GM19455 (cell line): ENCODE data around the gene GCNA.
"Not testable (repeated sequence)": the region's sequence is repeated elsewhere in the genome, so short reads cannot be mapped to it uniquely, and the experiment has no call there.

Experiments
- ATAC-seq: cut with Tn5 transposase; IDR thresholded peaks from one replicate; pipeline ENCODE4 v1.9.1; 2021; ENCODE audit not compliant: unreplicated experiment

GCNA gene

DNA sequence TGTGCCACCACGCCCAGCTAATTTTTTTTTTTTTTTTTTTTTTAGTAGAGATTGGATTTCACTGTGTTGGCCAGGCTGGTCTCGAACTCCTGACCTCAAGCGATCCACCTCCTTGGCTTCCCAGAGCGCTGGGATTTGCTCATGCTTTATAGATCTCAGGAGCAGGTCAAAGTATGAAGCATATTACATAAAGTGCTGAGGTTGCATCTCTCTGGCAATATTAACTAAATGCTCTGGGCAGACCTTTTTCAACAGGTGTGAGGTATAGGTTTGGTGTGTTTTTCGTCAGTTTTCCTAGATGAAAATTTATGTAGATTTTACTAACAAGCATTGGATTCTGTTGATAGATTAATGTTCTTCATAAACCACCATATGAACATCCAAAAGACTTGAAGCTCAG is 19.3 kb upstream of the GCNA start:
- ATAC-seq, result no peak

DNA sequence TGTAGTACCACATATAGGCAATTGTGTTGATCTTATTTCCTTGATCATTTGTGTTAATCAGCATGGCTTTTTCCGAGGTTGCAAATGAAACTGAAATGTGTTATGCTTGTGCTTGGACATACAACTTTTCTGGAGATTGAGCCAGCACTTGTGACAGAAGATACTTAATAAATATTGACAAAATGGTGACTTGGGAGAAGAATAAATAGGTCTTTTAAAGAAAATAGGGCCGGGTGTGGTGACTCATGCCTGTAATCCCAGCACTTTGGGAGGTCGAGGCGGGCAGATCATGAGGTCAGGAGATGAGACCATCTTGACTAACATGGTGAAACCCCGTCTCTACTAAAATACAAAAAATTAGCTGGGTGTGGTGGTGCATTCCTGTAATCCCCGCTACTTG is 18.5 kb upstream of the GCNA start:
- ATAC-seq, result not testable (repeated sequence)

DNA sequence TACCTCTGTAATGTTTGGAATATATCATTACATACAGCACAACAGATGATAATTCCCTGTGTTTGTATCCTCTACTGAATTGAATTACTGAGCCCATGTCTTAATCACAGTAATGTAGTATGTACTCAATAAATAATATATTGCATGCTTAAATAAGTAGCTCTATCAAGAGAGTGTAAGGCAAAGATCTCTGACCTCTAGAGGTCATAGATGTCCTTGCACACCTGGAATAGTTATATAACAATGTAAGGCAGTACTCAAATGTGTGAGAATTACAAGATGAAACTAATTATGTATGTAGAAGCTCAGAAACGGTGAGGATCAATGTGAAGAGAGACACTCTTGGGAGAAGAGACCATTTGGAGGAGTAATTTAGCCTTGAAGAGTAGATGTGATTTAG is 14.3 kb upstream of the GCNA start:
- no peak for ATAC-seq

DNA sequence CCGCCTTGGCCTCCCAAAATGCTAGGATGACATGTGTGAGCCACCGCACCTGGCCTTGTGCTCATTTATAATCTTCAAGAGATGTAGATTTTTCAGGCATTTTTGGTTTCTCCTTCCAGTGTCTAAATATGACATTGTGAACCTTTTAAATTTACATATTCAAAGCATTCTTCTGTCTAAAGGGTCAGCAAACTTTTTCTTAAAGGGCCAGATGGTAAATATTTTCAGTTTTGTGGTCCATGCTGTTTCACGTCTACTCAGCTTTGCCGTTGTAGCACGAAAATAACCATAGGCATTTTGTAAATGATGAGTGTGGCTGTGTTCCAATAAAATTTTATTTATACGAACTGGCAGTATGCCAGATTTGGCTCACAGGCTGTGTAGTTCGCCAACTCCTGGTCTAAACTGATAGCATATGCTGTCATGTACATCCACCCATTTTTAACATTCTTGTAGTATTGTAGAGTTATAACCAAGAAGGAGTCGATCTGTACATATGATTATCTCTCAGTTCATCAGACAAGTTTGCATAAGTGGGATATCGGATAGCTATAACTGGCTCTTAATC is 12.7 kb upstream of the GCNA start:
- no peak for ATAC-seq

DNA sequence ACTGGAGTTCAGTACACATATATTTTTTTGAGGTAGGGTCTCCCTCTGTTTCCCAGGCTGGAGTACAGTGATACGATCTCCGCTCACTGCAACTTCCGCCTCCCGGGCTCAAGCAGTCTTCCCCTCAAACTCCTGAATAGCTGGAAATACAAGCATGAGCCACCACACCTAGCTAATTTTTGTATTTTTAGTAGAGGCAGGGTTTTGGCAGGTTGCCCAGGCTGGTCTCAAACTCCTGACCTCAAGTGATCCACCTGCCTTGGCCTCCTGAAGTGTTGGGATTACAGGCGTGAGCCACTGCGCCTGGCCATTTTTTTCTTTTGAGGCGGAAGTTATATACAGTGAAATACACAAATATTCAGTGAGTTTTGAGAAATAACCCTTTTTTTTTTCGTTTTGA is 6.8 kb upstream of the GCNA start:
- not testable (repeated sequence) for ATAC-seq

DNA sequence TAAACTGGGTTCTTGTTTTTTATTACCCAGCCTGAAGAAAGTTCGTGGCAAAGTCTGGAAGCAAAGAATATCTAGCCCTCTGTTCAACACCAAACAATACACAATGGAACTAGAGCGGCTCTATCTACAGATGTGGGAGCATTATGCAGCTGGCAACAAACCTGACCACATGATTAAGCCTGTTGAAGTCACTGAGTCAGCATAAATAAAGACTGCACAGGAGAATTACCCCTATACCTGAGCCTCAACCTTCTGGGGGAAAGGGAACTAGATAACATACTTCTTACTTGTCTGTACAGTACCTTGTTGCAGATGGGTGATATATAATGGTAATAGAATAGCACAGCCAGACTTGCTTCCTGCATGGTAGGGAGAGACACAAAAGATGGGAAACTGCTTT is 4.6 kb upstream of the GCNA start:
- ATAC-seq, result no peak

DNA sequence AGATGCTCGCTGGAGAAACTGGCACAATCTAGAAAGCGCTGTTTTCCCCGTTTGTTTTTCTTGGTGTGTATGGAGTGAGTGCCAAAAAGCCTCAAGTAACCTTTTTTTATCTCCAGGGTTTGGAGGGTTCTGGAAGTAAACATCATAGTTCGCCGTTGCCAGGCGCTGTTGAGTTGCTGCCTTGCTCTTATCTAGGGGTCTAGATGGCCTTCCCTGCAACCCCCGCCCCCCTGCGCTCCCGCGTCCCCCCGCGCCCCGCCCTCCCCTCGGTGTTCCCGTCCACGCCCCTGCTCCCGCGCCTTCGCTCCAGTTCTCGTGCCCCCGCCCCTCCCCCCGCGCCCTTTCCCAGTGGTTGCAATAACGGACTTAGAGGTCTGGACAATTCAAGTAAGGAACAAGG is 555 bp upstream of the GCNA start:
- no peak for ATAC-seq

DNA sequence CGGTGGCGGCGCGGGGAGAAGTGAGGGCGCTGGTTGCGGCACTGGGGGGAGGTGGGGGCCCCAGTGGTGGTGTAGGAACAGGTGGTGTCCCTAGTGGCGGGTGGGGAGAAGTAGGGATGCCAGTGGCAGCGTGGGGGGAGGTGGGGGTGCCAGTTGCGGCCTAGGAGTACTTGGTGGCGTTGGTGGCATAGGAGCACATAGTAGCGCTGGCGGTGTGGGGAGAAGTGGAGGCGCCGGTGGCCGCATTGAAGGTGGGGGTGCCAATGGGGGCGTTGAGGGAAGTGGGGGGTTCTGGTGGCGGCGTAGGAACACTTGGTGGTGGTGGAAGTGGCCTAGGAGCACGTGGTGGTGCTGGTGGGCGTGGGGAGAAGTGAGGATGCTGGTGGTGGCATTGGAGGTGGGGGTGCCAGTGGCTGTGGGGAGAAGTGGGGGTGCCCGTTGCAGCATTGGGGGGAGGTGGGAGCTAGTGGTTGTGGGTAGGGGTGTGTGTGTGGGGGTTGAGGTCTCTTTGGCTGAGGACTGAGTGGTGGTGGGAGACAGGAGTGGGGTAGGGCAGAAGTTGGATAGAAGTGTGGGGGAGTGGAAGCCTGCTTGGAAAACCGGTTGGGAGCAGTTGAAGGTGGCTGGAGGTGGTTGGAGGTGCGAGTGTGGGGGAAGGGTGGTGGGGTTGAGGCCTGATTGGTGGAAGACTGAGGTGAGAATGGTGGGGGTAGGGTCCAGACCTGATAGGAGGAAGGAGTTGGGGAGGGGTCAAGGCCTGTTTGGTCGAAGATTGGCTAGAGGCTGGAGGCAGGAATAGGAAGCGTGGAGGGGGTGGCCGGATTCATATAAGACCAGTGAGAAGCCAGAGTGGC is 1.1 kb downstream of the GCNA start:
- ATAC-seq, result no peak

DNA sequence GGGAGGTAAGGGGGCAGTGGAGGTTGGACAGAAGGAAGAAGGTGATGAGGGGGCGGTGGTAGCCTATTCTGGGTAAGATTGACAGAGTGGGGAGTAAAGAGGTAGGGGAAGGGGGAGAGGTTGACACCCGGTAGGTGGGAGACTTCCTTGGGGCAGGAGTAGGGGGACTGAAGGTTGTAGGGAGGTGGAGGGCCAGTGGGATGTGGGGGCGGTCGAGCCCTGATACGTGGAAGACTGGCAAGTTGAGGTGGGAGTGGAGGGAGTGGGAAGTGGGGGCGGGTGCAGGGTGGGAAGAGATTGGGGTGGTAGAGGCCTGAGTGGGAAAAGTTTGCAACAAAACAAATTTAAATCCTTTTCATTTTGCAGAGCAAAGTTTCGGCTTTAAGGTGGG is 1.7 kb downstream of the GCNA start:
- no peak for ATAC-seq

DNA sequence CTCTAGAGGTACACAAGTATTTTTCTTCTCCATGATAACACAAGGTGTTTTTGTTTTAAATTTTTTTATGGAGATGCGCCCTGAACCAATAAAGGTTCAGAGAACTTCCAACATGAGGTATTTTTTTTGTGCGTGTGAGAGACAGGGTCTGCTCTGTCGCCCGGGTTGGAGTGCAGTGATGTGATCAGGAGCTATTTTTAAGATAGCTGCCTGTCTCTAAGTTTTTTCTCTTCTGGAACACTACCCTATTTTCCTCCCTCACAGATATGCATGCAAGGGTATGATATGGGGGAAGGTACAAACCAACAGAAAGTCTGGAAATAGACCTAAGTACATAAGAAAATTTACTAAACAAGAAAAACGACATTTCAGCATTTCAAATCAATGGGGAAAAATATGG is 3.0 kb downstream of the GCNA start:
- ATAC-seq, result no peak

DNA sequence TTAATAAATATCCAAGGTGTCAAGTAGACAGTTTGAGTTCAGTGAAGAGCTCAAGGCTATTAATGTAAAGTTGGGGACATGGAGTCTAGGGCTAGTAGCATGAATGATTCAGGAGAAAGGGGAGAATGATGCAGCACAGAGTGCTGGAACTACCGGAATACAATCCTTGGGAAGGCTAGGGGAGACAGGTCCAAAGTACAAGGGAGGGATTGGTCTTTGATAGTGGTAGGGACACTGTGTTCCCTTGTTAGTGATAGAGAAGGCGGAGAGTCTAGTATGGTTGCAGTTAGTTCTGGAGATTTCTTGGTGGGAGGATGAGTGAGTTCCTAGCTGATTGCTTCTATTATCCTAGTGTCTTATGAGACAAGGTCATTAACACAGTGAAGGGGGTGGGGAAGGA is 8.7 kb downstream of the GCNA start:
- ATAC-seq, result no peak

DNA sequence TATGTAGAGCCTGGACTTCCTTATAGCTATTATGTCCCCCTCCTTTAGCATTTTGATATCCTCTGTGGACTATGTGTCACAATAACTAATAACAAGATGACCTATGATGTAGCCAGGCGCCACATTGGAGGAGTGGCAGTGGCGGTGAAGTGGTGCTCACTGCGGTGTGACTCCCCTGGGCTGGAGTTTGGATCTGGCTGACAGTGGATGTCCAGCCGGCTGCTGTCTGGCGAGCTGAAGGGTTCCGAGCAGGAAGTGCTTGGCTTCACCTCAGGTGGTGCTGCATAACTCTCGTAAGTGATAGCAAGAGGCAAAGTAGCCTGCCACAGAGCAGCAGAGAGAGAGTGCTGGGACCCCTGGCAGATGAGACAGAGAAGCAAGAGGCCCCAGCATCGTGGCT is 15.0 kb downstream of the GCNA start:
- ATAC-seq, result not testable (repeated sequence)

DNA sequence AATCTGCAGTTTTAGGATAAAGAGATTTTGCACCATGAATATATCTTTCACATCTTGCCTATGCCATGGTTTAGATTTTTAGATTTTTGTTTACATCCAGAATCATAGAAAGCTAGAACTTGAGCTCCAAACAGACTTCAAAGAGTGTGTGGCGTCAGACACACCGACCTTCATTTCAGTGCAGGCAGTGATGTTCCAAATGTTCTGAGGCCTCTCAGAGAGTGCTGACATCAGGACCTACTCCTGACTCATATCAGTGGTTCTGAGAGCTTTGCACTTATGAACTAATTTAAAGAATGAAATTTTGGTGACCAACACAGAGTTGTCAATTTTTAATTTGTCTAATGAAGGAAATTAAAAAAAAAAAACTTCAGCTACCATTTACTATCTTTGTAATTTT is 21.7 kb downstream of the GCNA start:
- no peak for ATAC-seq

DNA sequence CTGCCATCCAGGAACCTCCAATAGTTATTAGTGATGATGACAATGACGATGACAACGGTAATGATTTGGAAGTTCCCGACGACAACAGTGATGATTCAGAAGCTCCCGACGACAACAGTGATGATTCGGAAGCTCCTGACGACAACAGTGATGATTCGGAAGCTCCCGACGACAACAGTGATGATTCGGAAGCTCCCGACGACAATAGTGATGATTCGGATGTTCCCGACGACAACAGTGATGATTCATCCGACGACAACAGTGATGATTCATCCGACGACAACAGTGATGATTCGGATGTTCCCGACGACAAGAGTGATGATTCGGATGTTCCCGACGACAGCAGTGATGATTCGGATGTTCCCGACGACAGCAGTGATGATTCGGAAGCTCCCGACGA is 25.4 kb downstream of the GCNA start:
- no peak for ATAC-seq

DNA sequence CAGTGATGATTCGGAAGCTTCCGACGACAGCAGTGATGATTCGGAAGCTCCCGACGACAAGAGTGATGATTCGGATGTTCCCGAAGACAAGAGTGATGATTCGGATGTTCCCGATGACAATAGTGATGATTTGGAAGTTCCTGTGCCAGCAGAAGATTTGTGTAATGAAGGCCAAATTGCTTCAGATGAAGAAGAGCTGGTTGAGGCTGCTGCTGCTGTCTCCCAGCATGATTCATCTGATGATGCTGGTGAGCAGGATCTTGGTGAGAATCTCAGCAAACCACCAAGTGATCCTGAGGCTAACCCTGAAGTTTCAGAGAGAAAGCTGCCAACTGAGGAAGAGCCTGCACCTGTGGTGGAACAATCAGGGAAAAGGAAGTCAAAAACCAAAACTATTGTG is 25.9 kb downstream of the GCNA start:
- ATAC-seq, result no peak

DNA sequence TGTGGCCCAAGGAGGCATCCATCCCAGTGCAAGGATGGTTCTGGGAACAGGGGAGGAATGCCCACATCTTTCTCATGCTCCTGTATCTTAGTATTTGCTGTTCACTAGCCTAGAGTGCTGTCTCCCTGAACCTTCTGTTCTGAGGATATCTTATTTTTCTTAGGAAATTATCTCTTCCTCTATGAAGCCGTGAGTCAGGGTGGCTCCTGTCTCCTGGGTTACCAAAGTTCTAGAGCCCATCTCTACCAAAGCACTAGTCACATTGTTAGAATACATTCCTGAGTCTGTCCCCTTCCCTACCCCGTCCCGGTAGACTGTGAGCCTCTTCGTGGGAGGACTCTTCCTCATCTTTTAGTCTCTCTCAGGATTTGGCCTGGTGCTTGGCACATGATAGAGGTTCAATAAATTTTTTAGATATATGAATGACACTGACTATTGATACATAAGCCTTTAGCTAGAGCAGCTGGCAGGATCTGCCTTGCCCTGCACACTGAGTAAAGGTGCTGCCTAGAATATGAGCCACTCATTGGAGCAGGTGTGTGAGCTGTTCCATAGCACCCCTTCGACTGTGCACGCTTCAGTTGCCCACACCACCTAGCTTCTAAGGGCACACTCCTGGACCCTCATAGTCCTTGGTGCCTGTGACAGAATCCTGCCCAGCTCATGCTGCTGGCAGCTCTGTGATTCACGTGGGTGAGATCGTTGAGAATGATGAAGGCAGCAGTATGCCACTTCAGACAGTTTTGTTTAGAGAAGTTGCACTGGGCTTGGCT is 26.7 kb downstream of the GCNA start:
- no peak for ATAC-seq

DNA sequence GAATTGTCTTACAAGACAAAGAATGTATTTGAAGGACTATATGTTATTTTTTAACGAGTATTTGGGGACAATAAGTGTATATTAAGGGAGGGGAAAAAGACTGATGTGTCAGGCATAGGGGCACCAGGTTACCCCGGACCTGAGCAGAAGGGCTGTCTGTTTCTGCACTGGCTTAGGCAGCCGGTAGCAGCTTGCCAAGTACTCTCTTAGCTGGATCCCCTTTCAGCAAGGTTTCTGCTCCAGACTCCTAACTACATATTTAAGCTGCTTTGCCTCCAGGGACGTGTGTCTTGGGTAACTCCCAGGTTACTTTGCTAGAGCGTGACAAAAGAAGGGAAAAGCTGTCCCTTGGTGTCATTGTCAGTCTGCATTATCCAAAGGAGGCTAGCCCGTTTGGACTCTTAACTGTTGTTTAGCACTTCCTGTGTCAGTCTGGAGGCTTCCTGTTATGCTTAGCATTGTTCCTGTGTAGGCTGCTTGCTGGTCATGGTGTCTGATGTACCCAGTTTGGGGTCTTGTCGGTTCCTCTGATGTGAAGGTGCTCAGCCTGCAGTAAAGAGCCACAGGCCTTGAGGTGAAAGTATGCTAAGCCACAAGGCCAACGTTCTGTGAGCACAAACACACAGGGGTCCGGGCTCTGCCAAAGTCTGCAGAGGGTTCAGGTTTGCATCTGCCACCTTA is 28.4 kb downstream of the GCNA start:
- ATAC-seq, result no peak

DNA sequence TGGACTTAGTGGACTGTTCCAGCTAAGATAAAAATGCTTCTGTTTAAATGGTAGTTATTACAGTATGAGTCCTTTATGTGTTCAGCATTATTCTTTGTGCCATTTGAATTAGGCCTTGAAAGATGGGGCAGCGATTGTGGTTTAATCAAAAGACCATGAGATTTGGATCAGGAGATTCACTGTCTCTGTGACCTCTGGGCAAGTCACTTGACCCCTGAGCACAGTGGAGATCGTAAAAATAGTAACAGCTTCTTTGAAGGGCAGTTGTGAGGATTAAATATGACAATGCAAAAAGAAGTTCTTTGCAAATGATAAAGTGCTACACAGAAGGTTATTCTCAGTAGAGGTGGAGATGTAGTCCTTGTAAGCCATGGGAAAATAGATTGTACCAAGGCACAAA is 29.3 kb downstream of the GCNA start:
- no peak for ATAC-seq

DNA sequence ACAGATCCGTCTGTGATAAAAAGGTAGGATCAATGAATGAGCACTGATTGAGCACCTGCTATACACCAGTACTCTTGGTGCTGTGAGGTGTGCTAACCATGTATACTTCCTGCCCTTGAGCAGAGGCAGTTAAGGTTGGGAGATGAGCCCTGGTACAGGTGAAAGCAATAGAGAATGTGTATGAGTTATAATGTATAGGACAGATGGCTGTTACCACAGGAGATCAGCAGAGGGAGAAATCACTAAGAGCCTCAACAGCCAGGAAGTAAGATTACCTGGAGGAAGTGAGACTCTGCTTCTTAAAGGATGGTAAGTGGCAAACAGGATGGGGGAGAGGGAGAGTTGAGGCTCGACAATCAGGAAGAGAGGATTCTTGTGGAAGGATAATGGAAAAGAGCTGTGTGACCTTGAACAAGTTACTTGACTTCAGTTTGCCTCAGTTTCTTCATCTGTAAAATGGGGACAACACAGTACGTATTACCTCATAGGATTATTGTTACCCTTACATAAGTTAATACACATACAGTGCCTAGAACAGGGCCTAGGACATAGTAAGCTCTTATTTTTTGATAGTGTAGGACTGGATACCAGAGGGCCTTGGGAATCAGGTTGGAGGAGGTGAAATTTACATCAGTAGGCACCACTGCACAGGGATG is 31.0 kb downstream of the GCNA start:
- ATAC-seq, result no peak

DNA sequence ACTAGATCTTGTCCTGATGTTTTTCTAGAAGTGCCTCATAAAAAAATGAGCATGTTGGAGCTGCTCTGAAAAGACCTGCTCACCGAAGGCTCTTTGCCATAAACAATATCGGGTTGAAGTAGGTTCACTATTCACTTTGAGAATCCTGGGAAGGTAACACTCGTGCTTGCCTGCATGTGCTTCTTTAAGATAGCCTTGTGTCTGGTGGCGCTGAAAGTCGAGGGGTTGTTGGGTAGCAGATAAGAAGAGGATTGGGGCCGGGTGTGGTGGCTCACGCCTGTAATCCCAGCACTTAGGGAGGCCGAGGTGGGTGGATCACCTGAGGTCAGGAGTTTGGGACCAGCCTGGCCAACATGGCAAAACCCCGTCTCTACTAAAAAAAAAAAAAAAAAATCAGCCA is 33.5 kb downstream of the GCNA start:
- not testable (repeated sequence) for ATAC-seq

DNA sequence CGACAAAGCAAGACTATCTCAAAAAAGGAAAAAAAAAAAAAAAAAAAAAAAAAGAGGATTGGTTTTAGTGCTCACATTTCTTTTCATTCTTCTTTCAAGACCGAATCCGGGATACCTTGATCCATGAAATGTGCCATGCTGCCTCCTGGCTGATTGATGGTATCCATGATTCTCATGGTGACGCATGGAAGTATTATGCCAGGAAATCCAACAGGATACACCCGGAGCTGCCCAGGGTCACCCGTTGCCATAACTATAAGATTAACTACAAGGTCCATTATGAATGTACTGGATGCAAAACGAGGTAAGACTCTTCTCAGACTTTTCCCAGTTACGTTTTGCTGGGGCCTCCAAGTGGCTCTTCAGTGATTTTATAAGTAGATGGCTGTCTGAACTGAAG is 34.0 kb downstream of the GCNA start:
- no peak for ATAC-seq
